GM12878 (cell line): ENCODE results near the gene NEU3.

ENCODE experiments used
- CREM ChIP-seq: IDR thresholded peaks from 2 replicates; pipeline ENCODE4 v1.6.1; 2014; ENCODE audit warnings: antibody characterized with exemption, low read depth
- EZH2 ChIP-seq: IDR thresholded peaks from 2 replicates; pipeline ENCODE4 v1.6.1; 2012; ENCODE audit warnings: low read depth, mild to moderate bottlenecking, control low read depth, inconsistent platforms, low read length, borderline replicate concordance; ENCODE audit not compliant: control insufficient read depth
- FOXM1 ChIP-seq: IDR thresholded peaks from 2 replicates; pipeline ENCODE4 v1.6.1; 2012; ENCODE audit warnings: low read depth, mild to moderate bottlenecking, inconsistent platforms, low read length, moderate library complexity
- SMC3 ChIP-seq: IDR thresholded peaks from 2 replicates; pipeline ENCODE4 v1.6.1; 2011; ENCODE audit warnings: low read length, improper control_type of control experiment, borderline replicate concordance
- TF ChIP-seq, protein P1 (sequence below), 3 experiments: IDR thresholded peaks in 2 of 3; conservative IDR thresholded peaks in 1 of 3; 2 replicates each; pipeline ENCODE4 v1.5.1; 2011; ENCODE audit warnings: low read depth in 3 of 3, low read length in 3 of 3, mild to moderate bottlenecking in 3 of 3, control low read depth in 2 of 3, moderate library complexity in 2 of 3, inconsistent platforms in 1 of 3, mixed read lengths in 1 of 3; ENCODE audit not compliant: control insufficient read depth in 2 of 3, insufficient read depth in 1 of 3; ENCODE audit errors: extremely low read depth in 1 of 3
- TF ChIP-seq, protein P2 (sequence below): IDR thresholded peaks from 2 replicates; pipeline ENCODE4 v1.6.1; 2012; ENCODE audit warnings: low read depth, low read length, improper control_type of control experiment
- TF ChIP-seq, protein P3 (sequence below): fragments of 450-650 bp; IDR thresholded peaks from 2 replicates; pipeline ENCODE4 v1.6.1; 2018; ENCODE audit warnings: borderline replicate concordance, mild to moderate bottlenecking; ENCODE audit not compliant: partially characterized antibody
- TF ChIP-seq, protein P4 (sequence below): IDR thresholded peaks from 2 replicates; pipeline ENCODE4 v1.6.1; 2011; ENCODE audit warnings: low read depth, mild to moderate bottlenecking, low read length, moderate library complexity, borderline replicate concordance; ENCODE audit errors: extremely low read depth

GRCh38 chr11:75025561-75025960 lies 36.8 kb downstream of the NEU3 start:
- TF ChIP-seq EZH2 (no peak), SMC3 (no peak), CREM (no peak), FOXM1 (no peak)
- TF ChIP-seq, protein P1, sequence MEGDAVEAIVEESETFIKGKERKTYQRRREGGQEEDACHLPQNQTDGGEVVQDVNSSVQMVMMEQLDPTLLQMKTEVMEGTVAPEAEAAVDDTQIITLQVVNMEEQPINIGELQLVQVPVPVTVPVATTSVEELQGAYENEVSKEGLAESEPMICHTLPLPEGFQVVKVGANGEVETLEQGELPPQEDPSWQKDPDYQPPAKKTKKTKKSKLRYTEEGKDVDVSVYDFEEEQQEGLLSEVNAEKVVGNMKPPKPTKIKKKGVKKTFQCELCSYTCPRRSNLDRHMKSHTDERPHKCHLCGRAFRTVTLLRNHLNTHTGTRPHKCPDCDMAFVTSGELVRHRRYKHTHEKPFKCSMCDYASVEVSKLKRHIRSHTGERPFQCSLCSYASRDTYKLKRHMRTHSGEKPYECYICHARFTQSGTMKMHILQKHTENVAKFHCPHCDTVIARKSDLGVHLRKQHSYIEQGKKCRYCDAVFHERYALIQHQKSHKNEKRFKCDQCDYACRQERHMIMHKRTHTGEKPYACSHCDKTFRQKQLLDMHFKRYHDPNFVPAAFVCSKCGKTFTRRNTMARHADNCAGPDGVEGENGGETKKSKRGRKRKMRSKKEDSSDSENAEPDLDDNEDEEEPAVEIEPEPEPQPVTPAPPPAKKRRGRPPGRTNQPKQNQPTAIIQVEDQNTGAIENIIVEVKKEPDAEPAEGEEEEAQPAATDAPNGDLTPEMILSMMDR (IDR thresholded peaks at IDR 0.05 in 2 of 3, conservative IDR thresholded peaks at IDR 0.05 in 1 of 3; ENCODE audit: control insufficient read depth in 2 of 3, extremely low read depth in 1 of 3, insufficient read depth in 1 of 3, low read depth in 3 of 3, low read length in 3 of 3), result no peak
- TF ChIP-seq, protein P2, sequence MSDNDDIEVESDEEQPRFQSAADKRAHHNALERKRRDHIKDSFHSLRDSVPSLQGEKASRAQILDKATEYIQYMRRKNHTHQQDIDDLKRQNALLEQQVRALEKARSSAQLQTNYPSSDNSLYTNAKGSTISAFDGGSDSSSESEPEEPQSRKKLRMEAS, result no peak
- TF ChIP-seq, protein P3, sequence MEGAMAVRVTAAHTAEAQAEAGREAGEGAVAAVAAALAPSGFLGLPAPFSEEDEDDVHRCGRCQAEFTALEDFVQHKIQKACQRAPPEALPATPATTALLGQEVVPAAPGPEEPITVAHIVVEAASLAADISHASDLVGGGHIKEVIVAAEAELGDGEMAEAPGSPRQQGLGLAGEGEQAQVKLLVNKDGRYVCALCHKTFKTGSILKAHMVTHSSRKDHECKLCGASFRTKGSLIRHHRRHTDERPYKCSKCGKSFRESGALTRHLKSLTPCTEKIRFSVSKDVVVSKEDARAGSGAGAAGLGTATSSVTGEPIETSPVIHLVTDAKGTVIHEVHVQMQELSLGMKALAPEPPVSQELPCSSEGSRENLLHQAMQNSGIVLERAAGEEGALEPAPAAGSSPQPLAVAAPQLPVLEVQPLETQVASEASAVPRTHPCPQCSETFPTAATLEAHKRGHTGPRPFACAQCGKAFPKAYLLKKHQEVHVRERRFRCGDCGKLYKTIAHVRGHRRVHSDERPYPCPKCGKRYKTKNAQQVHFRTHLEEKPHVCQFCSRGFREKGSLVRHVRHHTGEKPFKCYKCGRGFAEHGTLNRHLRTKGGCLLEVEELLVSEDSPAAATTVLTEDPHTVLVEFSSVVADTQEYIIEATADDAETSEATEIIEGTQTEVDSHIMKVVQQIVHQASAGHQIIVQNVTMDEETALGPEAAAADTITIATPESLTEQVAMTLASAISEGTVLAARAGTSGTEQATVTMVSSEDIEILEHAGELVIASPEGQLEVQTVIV, result no peak
- TF ChIP-seq, protein P4, sequence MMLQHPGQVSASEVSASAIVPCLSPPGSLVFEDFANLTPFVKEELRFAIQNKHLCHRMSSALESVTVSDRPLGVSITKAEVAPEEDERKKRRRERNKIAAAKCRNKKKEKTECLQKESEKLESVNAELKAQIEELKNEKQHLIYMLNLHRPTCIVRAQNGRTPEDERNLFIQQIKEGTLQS, result no peak
